HUDEP-2 (cell line): Measurements from ENCODE around the gene IZUMO1R.
"Not testable (repeated sequence)": the region's sequence is repeated elsewhere in the genome, so short reads cannot be mapped to it uniquely, and the experiment has no call there.

ENCODE experiments used
- DNase-seq, 76 experiments: peaks; one replicate each; lab custom pipeline; 2025; ENCODE audit not compliant: unreplicated experiment in 76 of 76; lab: John Stamatoyannopoulos, UW

The IZUMO1R gene

GRCh38 chr11:94303966-94304958 is at the start of gene IZUMO1R:
TSS of gene IZUMO1R (plus strand) at chr11:94304580. CDS start at chr11:94305637, 1,057 bp downstream.
- no peak for DNase-seq

- DNase-seq, result no peak
Observed at GRCh38 chr11:94271885-94272372, 32.5 kb upstream of the IZUMO1R start.

GRCh38 chr11:94272738-94273313 is 31.6 kb upstream of the IZUMO1R start:
- DNase-seq, result no peak

- no peak for DNase-seq
Observed at GRCh38 chr11:94275961-94276360, 28.4 kb upstream of the IZUMO1R start.

GRCh38 chr11:94276943-94277342 is 27.4 kb upstream of the IZUMO1R start:
- no peak for DNase-seq

GRCh38 chr11:94278207-94278606 is 26.2 kb upstream of the IZUMO1R start:
- DNase-seq, result not testable (repeated sequence)

GRCh38 chr11:94279996-94280395 is 24.4 kb upstream of the IZUMO1R start:
- no peak for DNase-seq

- no peak for DNase-seq
Observed at GRCh38 chr11:94281324-94281723, 23.1 kb upstream of the IZUMO1R start.

GRCh38 chr11:94283678-94284077 is 20.7 kb upstream of the IZUMO1R start:
- DNase-seq, result no peak

GRCh38 chr11:94295534-94295933 is 8.8 kb upstream of the IZUMO1R start:
- DNase-seq, result no peak

GRCh38 chr11:94297985-94298576 is 6.3 kb upstream of the IZUMO1R start:
- no peak for DNase-seq

GRCh38 chr11:94302776-94303175 is 1.6 kb upstream of the IZUMO1R start:
- DNase-seq, result no peak

GRCh38 chr11:94305146-94305545 is 766 bp downstream of the IZUMO1R start:
- DNase-seq, result no peak

- DNase-seq, result no peak
Observed at GRCh38 chr11:94307101-94307791, 2.9 kb downstream of the IZUMO1R start.

- no peak for DNase-seq
Observed at GRCh38 chr11:94308024-94308423, 3.6 kb downstream of the IZUMO1R start.

- no peak for DNase-seq
Observed at GRCh38 chr11:94309757-94310156, 5.4 kb downstream of the IZUMO1R start.

GRCh38 chr11:94310191-94310875 is 6.0 kb downstream of the IZUMO1R start:
- DNase-seq, result no peak

GRCh38 chr11:94312339-94312738 is 8.0 kb downstream of the IZUMO1R start:
- DNase-seq, result no peak

- no peak for DNase-seq
Observed at GRCh38 chr11:94314064-94314463, 9.7 kb downstream of the IZUMO1R start.

- DNase-seq, result no peak
Observed at GRCh38 chr11:94315664-94316063, 11.3 kb downstream of the IZUMO1R start.
